ENCODE data around the gene MYO19.

Gene MYO19

GRCh38 chr17:36461330-36462110, 73.1 kb downstream of the MYO19 start (continued):
- no peak for TF ChIP-seq KLF17 (tag by site-specific recombination; IDR thresholded peaks at IDR 0.05)

- ChIA-PET POLR2A (no interaction called here), CTCF (interaction anchor here (0.9 to 2.4 kb wide), 2 partner anchors 23 to 312 kb away, joined by 3 to 8 read pairs; no protein-coding TSS in a partner anchor)
- no peak overlapping the region for H3K27ac ChIP-seq (ENCODE audit: extremely low read depth, low read depth, low read length)
- H3K4me1 ChIP-seq (ENCODE audit: control insufficient read depth, insufficient read depth, low read length), result no peaks in the 10 kb centered on the region
- no peak for TF ChIP-seq ZNF398 (tag by site-specific recombination; IDR thresholded peaks at IDR 0.05)
- no peak for TF ChIP-seq ZNF132 (tag by site-specific recombination; IDR thresholded peaks at IDR 0.05; ENCODE audit: borderline replicate concordance)
- TF ChIP-seq ZBTB21 (tag by site-specific recombination; IDR thresholded peaks at IDR 0.05), result no peak
- no peak for TF ChIP-seq HOXC10 (CRISPR knock-in tag; IDR thresholded peaks at IDR 0.05)
- TF ChIP-seq GLI4 (tag by site-specific recombination; IDR thresholded peaks at IDR 0.05), result no peak
- no peak for TF ChIP-seq ZNF426 (tag by site-specific recombination; IDR thresholded peaks at IDR 0.05)
- no peak for TF ChIP-seq ZNF624 (tag by site-specific recombination; IDR thresholded peaks at IDR 0.05)
- no peak for TF ChIP-seq GFI1B (tag by site-specific recombination; IDR thresholded peaks at IDR 0.05)
- no peak for TF ChIP-seq ZNF580 (tag by site-specific recombination; IDR thresholded peaks at IDR 0.05)
- no peak for TF ChIP-seq ZBTB20 (tag by site-specific recombination; IDR thresholded peaks at IDR 0.05)
- TF ChIP-seq ZNF423 (tag by site-specific recombination; IDR thresholded peaks at IDR 0.05), result no peak
- no peak for TF ChIP-seq ZBTB44 (tag by site-specific recombination; IDR thresholded peaks at IDR 0.05)
- no peak for TF ChIP-seq ZNF473 (tag by site-specific recombination; IDR thresholded peaks at IDR 0.05)
- TF ChIP-seq ZNF639 (tag by site-specific recombination; IDR thresholded peaks at IDR 0.05), result no peak
- no peak for TF ChIP-seq SALL2 (tag by site-specific recombination; IDR thresholded peaks at IDR 0.05; ENCODE audit: borderline replicate concordance)
- TF ChIP-seq YY2 (tag by site-specific recombination; IDR thresholded peaks at IDR 0.05), result no peak
- H3K9me3 ChIP-seq (ENCODE audit: control insufficient read depth, insufficient read depth, low read depth, low read length), result no peaks in the 10 kb centered on the region
- no peak overlapping the region for H3K4me3 ChIP-seq (ENCODE audit: low read depth, low read length)
- no peaks in the 10 kb centered on the region for H3K36me3 ChIP-seq (ENCODE audit: control insufficient read depth in 2 of 2, insufficient read depth in 1 of 2, low read length in 2 of 2)
Observed at GRCh38 chr17:36460265-36460937, 74.3 kb downstream of the MYO19 start.

All from HEK293 (cell line).